Loucy (cell line): ENCODE data around the gene CUEDC1.

Source experiments
- CTCF ChIP-seq: fragments of 200-600 bp; sonication (generic); conservative IDR thresholded peaks from 2 replicates; pipeline ENCODE4 v1.5.1; 2014; ENCODE audit warnings: mild to moderate bottlenecking, antibody characterized with exemption, low read length
- EZH2phosphoT487 ChIP-seq: fragments of 200-600 bp; IDR thresholded peaks from 2 replicates; pipeline ENCODE4 v1.6.1; 2018; ENCODE audit warnings: antibody characterized with exemption, mild to moderate bottlenecking, moderate library complexity, borderline replicate concordance

- no peak for TF ChIP-seq CTCF
- TF ChIP-seq EZH2phosphoT487 = no peak
These were observed 102.9 kb downstream of the CUEDC1 start for GRCh38 chr17:57852092-57852954.
